Sigmoid colon (tissue), 7 donors: ENCODE measurements around the gene DDX51. TPM values are rescaled to one million over a fixed set of nuclear protein-coding genes. Genes with fewer than 3 reads are reported as not detected.
A peak's percentile ranks its signal among the peaks of the same experiment; 100 is the strongest.

ENCODE experiments used
- DNase-seq: peaks from one replicate; pipeline ENCODE4 v3.0.0-alpha.2; 2019
- H3K27ac ChIP-seq, 4 donors: fragments of 200-600 bp; sonication (generic); one replicate each; pipeline ENCODE4 v1.5.1; 2016 to 2019; ENCODE audit warnings: mild to moderate bottlenecking in 1 of 4
- H3K27me3 ChIP-seq, 3 donors: fragments of 200-600 bp; sonication (generic); one replicate each; pipeline ENCODE4 v1.5.1; 2019; ENCODE audit warnings: mild to moderate bottlenecking in 1 of 3
- H3K36me3 ChIP-seq, 4 donors: fragments of 200-600 bp; sonication (generic); one replicate each; pipeline ENCODE4 v1.5.1; 2016 to 2019
- H3K4me1 ChIP-seq, 4 donors: fragments of 200-600 bp; sonication (generic); one replicate each; pipeline ENCODE4 v1.5.1; 2017 to 2019
- H3K4me3 ChIP-seq, 4 donors: fragments of 200-600 bp; sonication (generic); one replicate each; pipeline ENCODE4 v1.5.1; 2017 to 2019; ENCODE audit warnings: mild to moderate bottlenecking in 2 of 4, moderate library complexity in 1 of 4
- H3K9me3 ChIP-seq, 4 donors: fragments of 200-600 bp in 3 of 4; sonication (generic) in 3 of 4; one replicate each; pipeline versions ENCODE4 v1.5.1 to v1.6.1; 2013 to 2019
- CTCF ChIP-seq, 4 experiments: fragments of 450-650 bp in 3 of 4; fragments of 200-600 bp in 1 of 4; IDR thresholded peaks; one replicate each; pipeline ENCODE4 v1.5.1; 2016 to 2019; ENCODE audit warnings: antibody characterized with exemption in 4 of 4, mild to moderate bottlenecking in 3 of 4, moderate library complexity in 2 of 4
- EP300 ChIP-seq, 4 donors: sonication (generic); formaldehyde crosslinking; IDR thresholded peaks; one replicate each; pipeline ENCODE4 v1.6.1; 2017; ENCODE audit warnings: antibody characterized with exemption in 4 of 4
- POLR2A ChIP-seq, 2 donors: fragments of 450-650 bp; IDR thresholded peaks; one replicate each; pipeline ENCODE4 v1.6.1; 2016; ENCODE audit warnings: antibody characterized with exemption in 2 of 2, mild to moderate bottlenecking in 2 of 2, moderate library complexity in 2 of 2
- POLR2AphosphoS5 ChIP-seq, 4 donors: sonication (generic); formaldehyde crosslinking; IDR thresholded peaks; one replicate each; pipeline ENCODE4 v1.6.1; 2017; ENCODE audit warnings: antibody characterized with exemption in 4 of 4
- WGBS, 2 donors: extraction: QIAGEN DNeasy Blood & Tissue Kit; methylation state at CpG; one replicate each; pipeline ENCODE4 v1.1.7; 2013; 5-methylcytosine and 5-hydroxymethylcytosine counted together
- intact Hi-C: fragments of 100-400 bp; cut with DNase I; formaldehyde crosslinking; loops from one replicate; pipeline ENCODE4 v1.15.1; 2023
- polyA plus RNA-seq, 3 donors: library from polyadenylated mRNA; stranded (reverse); fragments of 200-250 nt; gene quantifications; one replicate each; pipeline ENCODE4 v1.2.3, GENCODE V29; 2013
- total RNA-seq, 4 donors: library from RNA; depleted of rRNA; stranded (reverse); fragments of >200 nt; gene quantifications; one replicate each; pipeline ENCODE4 v1.1.0, GENCODE V29; 2016
- donor health status: healthy with polysubstance abuse.
- donor health status: Bipolar disorder and iron deficiency.
- donor health status: healthy.

Gene DDX51
- total and polyA plus RNA-seq, 7 donors, result 3.9 to 22.4 (median 7.2) TPM

GRCh38 chr12:132145334-132145733, 1.2 kb upstream of the DDX51 start:
- H3K4me3 ChIP-seq, result peak overlapping the region in 3 of 4 donors; percentile 96 to 98 (median 97)
- intact Hi-C loops, result loop anchor here (10.0 kb wide), 1 partner anchor 349 kb away; the partner anchor contains the start of gene FBRSL1
- peaks cover 0 to 30% (median 25%) of the 10 kb centered on the region in 4 donors for H3K4me1 ChIP-seq
- TF ChIP-seq POLR2A (IDR thresholded peaks at IDR 0.05) (no peak), POLR2AphosphoS5 (IDR thresholded peaks at IDR 0.05) (no peak), CTCF (IDR thresholded peaks at IDR 0.05) (no peak), EP300 (IDR thresholded peaks at IDR 0.05) (no peak)
- H3K27ac ChIP-seq, result peak overlapping the region in 2 of 4 donors; percentile 89 to 93
- peaks cover 19 to 44% (median 23%) of the 10 kb centered on the region in 4 donors for H3K36me3 ChIP-seq
- H3K9me3 ChIP-seq, result no peaks in the 10 kb centered on the region
- no peaks in the 10 kb centered on the region for H3K27me3 ChIP-seq
- 75 to 81% methylated on average over 7 of the region's 7 CpGs for WGBS, 2 donors
- no peak for DNase-seq

GRCh38 chr12:132144810-132145168, 670 bp upstream of the DDX51 start:
- H3K27me3 ChIP-seq, result no peaks in the 10 kb centered on the region
- no peak for TF ChIP-seq POLR2A (IDR thresholded peaks at IDR 0.05)
- TF ChIP-seq EP300 (IDR thresholded peaks at IDR 0.05), result no peak
- TF ChIP-seq CTCF (IDR thresholded peaks at IDR 0.05), result no peak
- TF ChIP-seq POLR2AphosphoS5 (IDR thresholded peaks at IDR 0.05), result no peak
- H3K9me3 ChIP-seq, result no peaks in the 10 kb centered on the region
- H3K27ac ChIP-seq, result peak overlapping the region; percentile 86 to 93 (median 90)
- 2 to 3% methylated on average over 17 of the region's 17 CpGs for WGBS, 2 donors
- H3K36me3 ChIP-seq, result peaks cover 24 to 50% (median 28%) of the 10 kb centered on the region in 4 donors
- DNase-seq, result peak; percentile 68
- H3K4me1 ChIP-seq, result peaks cover 0 to 30% (median 25%) of the 10 kb centered on the region in 4 donors
- intact Hi-C loops, result loop anchor here (5.0 to 10.0 kb wide), 2 partner anchors 350 to 468 kb away; partner anchors contain the start of genes FBRSL1 and LRCOL1
- peak overlapping the region; percentile 96 to 98 (median 96) for H3K4me3 ChIP-seq

- H3K27me3 ChIP-seq, result no peaks in the 10 kb centered on the region
- DNase-seq, result no peak
- no peaks in the 10 kb centered on the region for H3K9me3 ChIP-seq
- intact Hi-C loops, result loop anchor here (5.0 to 10.0 kb wide), 2 partner anchors 351 to 469 kb away; partner anchors contain the start of genes FBRSL1 and LRCOL1
- WGBS, 2 donors, result 1% methylated on average over 82 of the region's 82 CpGs
- peaks cover 0 to 30% (median 25%) of the 10 kb centered on the region in 4 donors for H3K4me1 ChIP-seq
- peak overlapping the region; percentile 86 to 93 (median 90) for H3K27ac ChIP-seq
- peaks cover 34 to 61% (median 38%) of the 10 kb centered on the region in 4 donors for H3K36me3 ChIP-seq
- peak overlapping the region; percentile 96 to 98 (median 96) for H3K4me3 ChIP-seq
- TF ChIP-seq POLR2A (IDR thresholded peaks at IDR 0.05) (no peak), EP300 (IDR thresholded peaks at IDR 0.05) (no peak), CTCF (IDR thresholded peaks at IDR 0.05) (no peak), POLR2AphosphoS5 (IDR thresholded peaks at IDR 0.05) (no peak)
Measured at GRCh38 chr12:132143336-132144071, 615 bp downstream of the DDX51 start.

- H3K4me1 ChIP-seq, result peaks cover 0 to 30% (median 25%) of the 10 kb centered on the region in 4 donors
- peaks cover 33 to 60% (median 38%) of the 10 kb centered on the region in 4 donors for H3K36me3 ChIP-seq
- peak overlapping the region; percentile 96 to 98 (median 96) for H3K4me3 ChIP-seq
- H3K27me3 ChIP-seq, result no peaks in the 10 kb centered on the region
- DNase-seq, result no peak
- intact Hi-C loops, result loop anchor here (5.0 to 10.0 kb wide), 2 partner anchors 352 to 469 kb away; partner anchors contain the start of genes FBRSL1 and LRCOL1
- H3K9me3 ChIP-seq, result no peaks in the 10 kb centered on the region
- H3K27ac ChIP-seq, result no peak overlapping the region
- no peak for TF ChIP-seq CTCF (IDR thresholded peaks at IDR 0.05)
- TF ChIP-seq POLR2AphosphoS5 (IDR thresholded peaks at IDR 0.05), result no peak
- no peak for TF ChIP-seq EP300 (IDR thresholded peaks at IDR 0.05)
- TF ChIP-seq POLR2A (IDR thresholded peaks at IDR 0.05), result no peak
- WGBS, 2 donors, result 52 to 70% methylated on average over 24 of the region's 24 CpGs
Measured at GRCh38 chr12:132142679-132143335, 1.3 kb downstream of the DDX51 start.
